Limb (tissue), 2 donors: ENCODE data around the gene MEDAG.

Experiments
- DNase-seq, 2 donors: peaks; one replicate each; pipeline ENCODE4 v3.0.0-alpha.2; 2016; ENCODE audit errors: extremely low spot score in 2 of 2

The MEDAG gene

DNA sequence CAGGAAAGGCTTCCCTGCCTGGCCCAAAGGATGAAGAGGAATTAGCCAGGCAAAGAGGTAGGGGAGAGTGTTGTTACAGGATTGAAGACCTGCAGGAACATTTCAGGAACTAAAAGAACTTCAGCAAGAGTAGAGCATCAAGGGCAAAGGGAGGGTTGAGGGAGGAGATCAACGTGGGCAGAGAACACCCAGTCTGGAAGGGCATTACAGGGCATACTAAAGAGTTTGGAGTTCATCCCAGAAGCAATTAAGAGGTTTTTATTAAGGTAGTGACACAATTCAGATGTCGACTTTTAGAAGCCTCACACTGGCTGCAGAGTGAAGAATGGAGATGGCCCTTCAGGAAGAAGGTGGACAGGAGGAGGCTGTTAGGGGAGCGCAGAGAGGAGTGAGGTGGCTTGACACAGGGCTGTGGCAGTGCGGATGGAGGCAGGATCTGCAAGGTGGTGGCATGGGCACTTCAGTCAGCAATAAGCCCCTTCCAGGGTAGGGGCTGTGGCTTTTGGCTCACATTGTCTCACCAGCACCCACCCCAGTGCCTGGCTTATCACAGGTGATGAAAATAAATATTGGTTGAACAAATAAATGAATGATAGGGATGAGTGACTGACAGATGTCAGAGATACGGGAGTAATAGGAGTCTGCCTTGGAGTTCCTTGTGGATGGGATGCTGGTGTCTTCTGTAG, 51.3 kb downstream of the MEDAG start:
- no peak for DNase-seq

DNA sequence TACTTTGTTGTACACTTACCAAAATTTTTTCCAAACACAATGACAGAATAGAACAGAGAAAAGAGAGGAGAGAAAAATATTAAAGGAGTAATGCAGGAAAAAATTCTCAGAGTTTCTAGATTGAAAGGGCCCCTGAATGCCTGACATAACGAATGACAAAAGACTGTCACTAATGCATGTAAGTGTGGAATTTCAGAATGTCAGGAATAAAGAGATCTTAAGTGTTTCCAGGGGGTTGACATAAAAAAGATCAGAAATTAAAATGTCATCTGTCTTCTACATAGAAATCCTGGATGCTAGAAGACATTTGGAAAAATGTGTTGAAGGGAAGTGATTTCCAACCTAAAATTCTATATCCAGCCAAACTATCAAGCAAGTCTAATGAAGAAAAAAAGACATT, 53.6 kb downstream of the MEDAG start:
- no peak for DNase-seq

DNA sequence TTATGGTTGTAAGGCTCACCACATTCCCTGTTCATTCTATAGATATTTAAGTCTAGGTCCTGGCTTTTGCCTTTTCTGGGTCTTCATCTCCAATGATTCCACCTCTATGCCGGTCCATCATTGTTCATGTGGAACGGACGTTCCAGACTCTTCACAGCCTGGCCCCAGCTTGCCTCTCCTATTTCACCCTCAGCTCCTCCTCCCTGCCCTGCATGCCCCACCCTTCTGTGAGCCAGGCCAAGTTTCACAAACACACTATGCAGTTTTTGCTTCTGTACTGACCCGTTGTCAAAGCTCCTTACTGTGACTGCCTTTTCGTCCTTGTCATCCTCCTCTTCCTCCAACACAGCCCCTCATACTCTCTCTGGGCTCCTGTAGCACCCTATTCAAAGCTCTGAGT, 57.7 kb downstream of the MEDAG start:
- DNase-seq = no peak

- no peak for DNase-seq
Measured at GRCh38 chr13:30965380-30965779, 59.3 kb downstream of the MEDAG start.

DNA sequence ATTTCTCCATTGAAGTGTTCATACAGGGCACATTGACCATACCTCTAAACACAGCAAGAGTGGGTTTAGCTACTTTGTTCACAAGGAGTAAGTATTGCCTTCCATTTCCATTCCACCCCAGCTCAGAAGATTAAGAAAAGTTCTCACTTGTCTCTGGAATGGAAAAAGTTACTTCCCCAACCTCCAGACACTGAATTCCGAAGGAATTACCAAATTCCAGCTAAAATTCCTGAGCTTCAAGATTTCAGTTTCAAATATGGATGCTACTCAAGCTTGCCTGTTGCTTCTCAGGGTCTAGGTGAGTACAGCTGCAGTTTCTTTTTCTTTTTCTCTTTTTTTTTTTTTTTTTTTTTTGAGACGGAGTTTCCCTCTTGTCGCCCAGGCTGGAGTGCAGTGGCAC, 60.0 kb downstream of the MEDAG start:
- no peak for DNase-seq

- no peak for DNase-seq
Measured at GRCh38 chr13:30968846-30969245, 62.8 kb downstream of the MEDAG start.

DNA sequence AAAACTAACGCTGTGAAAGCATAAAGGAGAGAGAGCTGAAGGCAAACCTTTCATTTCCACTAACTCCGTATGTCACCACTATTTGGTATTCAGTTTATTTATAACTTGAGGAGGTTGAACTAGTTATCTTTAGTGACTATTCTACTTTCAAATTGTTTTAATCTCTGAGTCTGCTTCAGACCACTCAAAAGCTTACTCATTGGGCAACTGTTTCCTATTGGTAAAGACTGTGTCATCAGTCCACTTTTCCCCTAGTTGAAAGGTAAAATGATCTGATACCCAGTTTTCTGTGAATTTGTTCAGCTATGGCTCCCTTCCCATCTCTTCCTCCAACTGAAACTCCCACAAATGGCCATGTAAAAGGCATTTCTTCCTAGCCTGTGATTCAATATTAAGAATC, 65.5 kb downstream of the MEDAG start:
- no peak for DNase-seq

- DNase-seq = no peak
Measured at GRCh38 chr13:30972888-30973377, 66.9 kb downstream of the MEDAG start.

- no peak for DNase-seq
Measured at GRCh38 chr13:30974350-30974749, 68.3 kb downstream of the MEDAG start.
